Loucy (cell line): Measurements from ENCODE around the gene APOM.

Source experiments
- H2AFZ ChIP-seq: fragments of 200-600 bp; sonication (generic); 2 replicates; pipeline ENCODE4 v1.6.0; 2016; ENCODE audit warnings: antibody characterized with exemption, mild to moderate bottlenecking, low read length, moderate library complexity
- H3F3A ChIP-seq: fragments of 200-600 bp; 2 replicates; pipeline ENCODE4 v1.6.0; 2016; ENCODE audit warnings: antibody characterized with exemption, low read depth, mild to moderate bottlenecking
- H3K27me3 ChIP-seq: fragments of 200-600 bp; sonication (generic); 2 replicates; pipeline ENCODE4 v1.6.1; 2014; ENCODE audit warnings: low read length, mild to moderate bottlenecking; ENCODE audit not compliant: insufficient read depth, poor library complexity, severe bottlenecking
- H3K36me3 ChIP-seq: fragments of 200-600 bp; sonication (generic); 2 replicates; pipeline ENCODE4 v1.6.1; 2016; ENCODE audit warnings: low read length; ENCODE audit not compliant: insufficient read depth
- H3K4me1 ChIP-seq: fragments of 200-600 bp; sonication (generic); 2 replicates; pipeline ENCODE4 v1.5.1; 2014; ENCODE audit warnings: low read length, mild to moderate bottlenecking; ENCODE audit not compliant: insufficient read depth, poor library complexity, severe bottlenecking
- H3K4me2 ChIP-seq: fragments of 200-600 bp; sonication (generic); 2 replicates; pipeline ENCODE4 v1.6.0; 2014; ENCODE audit warnings: antibody characterized with exemption, low read length, low read depth, mild to moderate bottlenecking; ENCODE audit not compliant: poor library complexity, severe bottlenecking
- H3K4me3 ChIP-seq: fragments of 200-600 bp; sonication (generic); 2 replicates; pipeline ENCODE4 v1.5.1; 2014; ENCODE audit warnings: low read length, mild to moderate bottlenecking, mixed read lengths; ENCODE audit not compliant: poor library complexity, severe bottlenecking
- H3K79me2 ChIP-seq: fragments of 200-600 bp; sonication (generic); 2 replicates; pipeline ENCODE4 v1.6.1; 2014; ENCODE audit warnings: low read length; ENCODE audit not compliant: insufficient read depth
- H3K9ac ChIP-seq: fragments of 200-600 bp; sonication (generic); 2 replicates; pipeline ENCODE4 v1.6.0; 2014; ENCODE audit warnings: mild to moderate bottlenecking, low read depth, low read length, moderate library complexity; ENCODE audit not compliant: poor library complexity, severe bottlenecking
- H3K9me2 ChIP-seq: fragments of 200-600 bp; sonication (generic); replicated peaks from 2 replicates; pipeline ENCODE4 v1.6.1; 2016; ENCODE audit warnings: low read depth, low read length, mixed read lengths
- H3K9me3 ChIP-seq: fragments of 200-600 bp; sonication (generic); 2 replicates; pipeline ENCODE4 v1.6.1; 2014; ENCODE audit warnings: mild to moderate bottlenecking, antibody characterized with exemption, low read length, low read depth; ENCODE audit not compliant: insufficient read depth
- H4K20me1 ChIP-seq: fragments of 200-600 bp; sonication (generic); 2 replicates; pipeline ENCODE4 v1.6.0; 2014; ENCODE audit warnings: antibody characterized with exemption, low read length, mild to moderate bottlenecking; ENCODE audit not compliant: insufficient read depth, poor library complexity, severe bottlenecking
- CTCF ChIP-seq: fragments of 200-600 bp; sonication (generic); conservative IDR thresholded peaks from 2 replicates; pipeline ENCODE4 v1.5.1; 2014; ENCODE audit warnings: mild to moderate bottlenecking, antibody characterized with exemption, low read length
- EZH2phosphoT487 ChIP-seq: fragments of 200-600 bp; IDR thresholded peaks from 2 replicates; pipeline ENCODE4 v1.6.1; 2018; ENCODE audit warnings: antibody characterized with exemption, mild to moderate bottlenecking, moderate library complexity, borderline replicate concordance

Gene APOM

GRCh38 chr6:31643818-31644454 lies 11.8 kb upstream of the APOM start:
- peaks cover 32% of the 10 kb centered on the region for H3K79me2 ChIP-seq
- H3K27me3 ChIP-seq, result no peaks in the 10 kb centered on the region
- H3K4me2 ChIP-seq, result no peak overlapping the region
- no peak overlapping the region for H3K9ac ChIP-seq
- peaks cover 6% of the 10 kb centered on the region; the same call in 1 of the 2 replicates for H3F3A ChIP-seq
- TF ChIP-seq EZH2phosphoT487, result no peak
- no peak; the same call in 1 of the 2 replicates for TF ChIP-seq CTCF
- H3K9me2 ChIP-seq, result no peaks in the 10 kb centered on the region
- H4K20me1 ChIP-seq, result peaks cover 12% of the 10 kb centered on the region
- no peaks in the 10 kb centered on the region for H3K9me3 ChIP-seq
- H3K4me1 ChIP-seq, result no peaks in the 10 kb centered on the region
- H2AFZ ChIP-seq, result no peak overlapping the region
- peaks cover 94% of the 10 kb centered on the region; the same call in 1 of the 2 replicates for H3K36me3 ChIP-seq
- no peak overlapping the region for H3K4me3 ChIP-seq

- H3F3A ChIP-seq, result no peaks in the 10 kb centered on the region
- peaks cover 92% of the 10 kb centered on the region; the same call in 1 of the 2 replicates for H3K36me3 ChIP-seq
- H3K9ac ChIP-seq, result no peak overlapping the region
- H3K79me2 ChIP-seq, result peaks cover 45% of the 10 kb centered on the region
- H2AFZ ChIP-seq, result no peak overlapping the region
- H4K20me1 ChIP-seq, result peaks cover 22% of the 10 kb centered on the region
- peaks cover 2% of the 10 kb centered on the region for H3K4me1 ChIP-seq
- no peaks in the 10 kb centered on the region for H3K9me2 ChIP-seq
- TF ChIP-seq EZH2phosphoT487, result no peak
- TF ChIP-seq CTCF, result no peak
- no peak overlapping the region for H3K4me3 ChIP-seq
- no peak overlapping the region for H3K4me2 ChIP-seq
- no peaks in the 10 kb centered on the region for H3K27me3 ChIP-seq
- no peaks in the 10 kb centered on the region for H3K9me3 ChIP-seq
Observed at GRCh38 chr6:31645325-31645724, 10.4 kb upstream of the APOM start.

GRCh38 chr6:31651602-31652191 lies 4.0 kb upstream of the APOM start:
- Histone ChIP-seq H2AFZ (peak overlapping the region; percentile 82; the same call in 1 of the 2 replicates), H3K27me3 (no peaks in the 10 kb centered on the region), H3K79me2 (peaks cover 58% of the 10 kb centered on the region), H3K36me3 (peaks cover 32% of the 10 kb centered on the region; the same call in 1 of the 2 replicates), H4K20me1 (peaks cover 33% of the 10 kb centered on the region), H3K9me2 (no peaks in the 10 kb centered on the region), H3K4me1 (peaks cover 19% of the 10 kb centered on the region), H3K9ac (peak overlapping the region; percentile 88), H3K9me3 (no peaks in the 10 kb centered on the region), H3K4me3 (peak overlapping the region; percentile 81), H3K4me2 (peak overlapping the region; percentile 85), H3F3A (0 out of 2 replicates have a peak, but pooled peaks cover 7% of the 10 kb centered on the region)
- TF ChIP-seq EZH2phosphoT487 (no peak), CTCF (no peak)
